GM21423 (cell line): Measurements from ENCODE around the gene LHX2.

Source experiments
- ATAC-seq: cut with Tn5 transposase; IDR thresholded peaks from one replicate; pipeline ENCODE4 v1.9.1; 2021; ENCODE audit warnings: mild to moderate bottlenecking, moderate library complexity; ENCODE audit not compliant: unreplicated experiment

The LHX2 gene

DNA sequence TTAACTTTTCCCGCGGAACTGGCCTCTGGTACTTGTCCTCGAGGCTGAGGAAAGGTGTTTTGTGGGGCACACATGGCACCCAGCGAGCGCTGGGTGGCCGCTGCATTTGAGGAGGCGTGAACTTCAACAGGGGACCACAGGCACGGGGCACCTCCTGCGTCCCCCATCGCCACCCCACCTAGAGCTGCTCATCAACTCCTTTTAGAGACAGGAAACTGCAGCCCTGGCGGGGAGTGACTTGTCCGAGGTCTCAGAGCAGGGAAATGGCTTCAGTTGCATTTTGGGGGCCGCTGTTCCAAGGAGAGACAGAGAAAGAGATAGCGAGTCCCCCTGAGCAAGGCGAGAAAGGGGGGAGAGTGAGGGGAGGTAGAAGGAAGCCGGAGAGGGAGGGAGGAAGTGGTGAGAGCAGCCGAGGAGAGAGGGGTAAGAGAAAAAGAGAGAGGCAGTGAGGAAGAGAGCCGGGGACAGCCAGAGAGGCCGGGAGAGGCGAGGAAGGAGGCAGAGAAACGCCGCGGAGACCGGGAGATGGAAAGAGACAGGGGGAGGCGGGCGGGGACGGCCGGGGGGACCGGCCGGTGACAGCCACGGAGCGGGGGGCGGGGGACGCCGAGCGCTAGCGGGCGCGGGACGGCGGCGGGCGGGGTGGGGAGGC lies 12.5 kb upstream of the LHX2 start:
- ATAC-seq, result no peak

DNA sequence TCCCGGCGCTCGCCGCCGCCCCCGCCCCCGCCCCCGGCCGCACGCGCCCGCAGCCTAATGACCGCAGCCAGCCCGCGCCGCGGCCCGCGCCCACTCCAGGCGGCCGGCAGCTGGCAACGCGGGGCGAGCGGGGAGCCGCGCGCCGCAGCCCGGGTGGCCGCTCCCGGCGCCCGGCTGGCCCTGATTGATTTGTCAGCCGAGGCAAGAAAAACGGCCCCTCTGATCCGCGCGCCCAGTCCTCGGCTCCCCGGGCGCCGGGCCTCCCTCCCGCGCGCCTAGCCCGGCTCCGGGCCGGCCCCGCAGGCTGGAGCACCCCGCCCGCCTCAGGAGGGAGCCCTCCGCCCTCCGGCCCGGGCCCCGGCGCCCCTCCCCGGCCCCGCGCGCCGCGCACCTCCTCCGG lies 11.9 kb upstream of the LHX2 start:
- no peak for ATAC-seq

DNA sequence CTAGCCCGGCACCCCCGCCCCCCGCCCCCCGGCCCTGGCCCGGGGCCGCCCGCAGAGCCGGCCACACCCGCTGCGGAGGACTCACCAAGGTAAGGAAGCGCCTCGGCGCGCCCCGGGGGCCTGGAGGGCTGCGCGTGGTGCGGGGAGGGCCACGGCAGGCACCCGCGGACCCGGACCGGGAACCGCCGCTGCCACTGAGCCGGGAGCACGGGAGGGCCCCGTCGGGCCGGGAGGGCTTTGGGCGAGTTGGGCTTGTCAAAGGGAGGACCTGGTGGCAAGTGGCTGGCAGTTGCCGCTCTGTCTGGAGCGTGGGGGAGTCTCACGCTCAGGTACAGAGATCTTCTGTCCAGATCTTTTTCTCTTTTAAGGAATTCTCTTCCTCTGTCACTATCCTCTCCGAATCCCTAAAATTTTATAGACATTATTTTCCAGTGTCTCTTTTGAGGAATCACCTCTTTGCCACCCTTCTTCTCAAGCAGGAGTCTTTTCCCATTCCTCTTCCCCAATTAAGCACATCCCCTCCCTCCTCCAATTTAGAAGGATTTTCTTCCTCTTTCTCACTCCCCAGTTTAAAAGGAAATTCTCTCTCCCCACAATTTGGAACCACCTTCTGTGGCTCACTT lies 11.3 kb upstream of the LHX2 start:
- no peak for ATAC-seq

DNA sequence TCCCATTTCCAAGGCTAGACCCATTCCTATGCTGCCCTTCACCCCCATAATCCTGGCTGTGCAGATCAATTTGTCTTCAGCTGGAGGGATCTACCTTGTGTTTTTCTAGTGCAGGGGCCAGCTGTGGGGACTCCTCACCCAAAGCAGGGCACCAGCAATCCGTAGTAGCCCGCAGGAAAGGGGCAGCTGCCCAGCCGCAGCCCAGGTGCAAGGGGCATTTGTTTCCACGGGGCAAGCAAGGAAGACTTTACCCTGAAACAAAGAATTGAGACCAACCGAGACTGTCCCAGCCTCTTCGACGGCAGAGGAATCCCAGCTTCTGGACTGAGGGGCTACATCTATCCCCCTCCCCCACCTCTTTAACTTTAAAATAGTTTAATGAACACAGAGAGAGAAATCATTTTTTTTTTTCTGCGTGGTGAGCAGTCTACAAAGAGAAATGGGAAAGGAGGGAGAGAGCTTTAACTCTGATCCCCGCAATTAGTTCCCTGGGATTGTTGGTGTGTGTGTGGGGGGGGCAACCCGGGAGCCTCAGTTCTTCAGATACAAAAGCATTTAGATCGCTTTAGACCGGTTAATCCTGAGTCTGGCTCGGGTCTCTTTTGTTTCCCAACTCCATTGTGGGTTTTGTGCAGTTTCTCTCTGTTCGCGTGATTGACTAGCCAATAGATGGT lies 10.6 kb upstream of the LHX2 start:
- ATAC-seq, result no peak

DNA sequence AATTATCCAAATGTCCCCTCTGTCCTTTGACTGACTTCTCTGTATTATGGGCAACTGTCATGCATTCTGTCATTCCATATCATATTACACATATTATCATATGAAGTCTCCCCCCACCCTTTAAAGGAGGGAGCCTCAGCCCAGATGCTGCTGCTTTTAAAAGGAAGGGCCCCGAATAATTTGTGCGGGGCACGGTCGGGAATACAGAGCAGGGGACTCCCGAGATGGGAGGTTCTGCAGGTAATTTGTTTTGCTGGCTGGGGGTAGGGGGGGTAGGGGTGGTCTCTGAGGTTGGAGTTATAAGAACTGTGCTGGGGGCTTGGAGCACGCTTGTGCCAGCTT lies 10.1 kb upstream of the LHX2 start:
- no peak for ATAC-seq

DNA sequence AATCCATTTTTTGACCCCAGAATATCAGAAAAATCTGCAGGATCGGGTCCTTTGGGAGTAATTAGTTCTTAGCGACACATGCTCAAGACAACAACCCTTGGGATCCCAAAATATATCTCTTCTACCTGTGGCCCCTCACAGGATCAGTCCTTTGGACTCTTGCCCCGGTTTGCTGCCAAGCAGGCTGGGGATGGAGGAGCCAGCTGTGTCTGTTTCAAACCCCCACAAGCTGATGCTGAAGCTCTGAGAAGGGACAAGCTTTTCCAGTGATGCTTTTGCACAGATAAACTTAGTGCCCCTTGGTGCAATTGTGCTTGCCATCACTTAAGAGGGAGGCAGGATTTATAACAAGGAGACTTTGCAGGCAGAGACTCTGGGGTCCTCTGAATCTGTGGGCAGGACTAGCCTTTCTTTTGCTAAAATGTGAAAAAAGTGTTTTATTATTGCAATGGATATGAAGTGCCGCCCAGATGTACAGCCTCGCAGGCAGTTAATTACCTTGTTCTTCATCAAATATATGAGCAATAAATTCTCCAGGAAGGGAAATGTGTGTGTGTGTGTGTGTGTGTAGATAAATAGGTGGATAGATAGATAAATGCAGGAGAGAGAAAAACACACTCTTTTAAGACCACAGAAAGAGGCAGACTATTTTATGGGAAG lies 9.6 kb upstream of the LHX2 start:
- no peak for ATAC-seq

DNA sequence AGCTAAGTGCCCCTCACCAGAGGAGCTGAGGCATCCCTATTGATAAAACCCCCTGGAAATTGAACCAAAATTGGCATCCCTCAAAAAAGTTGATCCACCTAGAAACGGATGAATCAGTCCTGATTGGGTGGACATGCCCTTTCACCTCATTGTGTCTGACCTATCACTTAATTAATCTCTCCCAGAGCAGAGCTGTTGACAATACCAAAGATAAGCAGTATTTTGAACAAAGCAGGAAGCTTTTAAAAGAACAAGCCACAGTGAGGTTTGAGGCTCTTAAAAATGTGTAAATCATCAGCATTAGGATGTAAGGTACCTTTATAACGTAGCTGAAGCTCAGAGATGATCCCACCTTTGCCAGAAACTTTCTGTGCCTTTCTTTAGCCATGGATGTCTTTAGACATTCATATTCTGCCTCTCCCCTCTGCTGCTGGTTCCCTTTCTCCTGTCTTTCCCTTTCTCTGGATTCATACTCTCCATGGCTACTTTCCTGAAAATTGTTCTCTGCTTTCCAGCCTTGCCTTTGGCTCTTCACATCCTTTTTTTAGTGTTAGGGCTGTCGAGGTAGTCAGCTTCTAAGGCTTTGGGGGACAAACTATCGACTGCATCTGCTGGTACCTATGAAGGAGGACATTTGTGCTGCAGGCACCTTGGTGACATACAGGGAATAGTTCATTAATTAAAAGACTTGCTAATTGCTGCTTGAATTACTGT lies 7.8 kb upstream of the LHX2 start:
- no peak for ATAC-seq

DNA sequence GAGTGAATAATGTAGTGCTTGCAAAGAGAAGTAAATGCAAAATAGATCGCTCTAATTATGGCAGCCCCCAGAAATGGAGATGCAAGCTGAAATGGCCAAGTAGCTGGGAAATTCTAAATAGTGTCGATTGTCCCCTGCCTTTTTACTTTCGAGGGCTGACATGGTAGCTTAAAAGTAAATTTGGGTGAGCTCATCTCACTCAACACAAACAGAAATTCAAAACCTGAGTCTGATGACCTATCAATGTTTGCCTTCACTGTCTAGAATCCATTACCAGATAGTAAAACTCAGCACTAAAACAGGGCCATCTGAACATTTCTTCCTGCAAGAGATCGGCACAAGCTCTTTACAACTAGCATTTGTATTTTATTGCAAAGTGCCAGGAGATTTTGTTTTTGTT lies 7.0 kb upstream of the LHX2 start:
- ATAC-seq, result no peak

DNA sequence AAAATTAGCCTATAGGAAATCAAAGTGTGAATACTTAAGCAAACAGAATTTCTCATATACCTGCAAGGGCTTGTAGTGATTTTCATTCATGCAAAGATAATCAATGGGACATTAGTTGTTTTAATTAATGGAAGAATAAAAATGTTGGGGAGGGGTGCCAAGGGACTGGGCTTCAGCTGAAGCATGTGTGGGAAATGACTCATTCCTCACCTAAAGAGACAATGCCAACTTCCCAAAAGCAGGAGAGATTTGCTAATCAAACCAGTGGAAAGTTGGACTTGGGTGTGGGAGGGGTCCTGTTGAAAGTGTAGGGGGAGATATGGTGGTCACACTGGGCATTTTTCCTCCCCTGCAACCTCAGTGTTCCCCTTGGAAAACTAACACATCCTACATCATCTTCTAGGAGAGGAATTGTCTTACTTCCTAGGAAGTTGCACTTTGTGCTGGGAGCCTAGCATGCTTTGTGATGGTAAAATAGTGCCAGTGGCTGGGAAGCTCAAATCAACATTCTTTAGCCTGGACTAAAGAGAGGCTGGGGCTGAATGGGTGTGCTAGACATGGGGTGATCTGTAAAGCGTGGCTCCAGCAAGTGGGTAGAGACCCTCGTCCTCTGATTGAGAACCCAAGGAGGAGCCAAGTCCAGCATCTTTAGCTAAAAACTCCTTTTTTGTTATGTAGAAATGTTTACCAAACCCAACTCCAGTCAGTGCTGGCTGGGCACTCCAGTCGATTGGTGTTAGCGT lies 6.4 kb upstream of the LHX2 start:
- ATAC-seq, result no peak

DNA sequence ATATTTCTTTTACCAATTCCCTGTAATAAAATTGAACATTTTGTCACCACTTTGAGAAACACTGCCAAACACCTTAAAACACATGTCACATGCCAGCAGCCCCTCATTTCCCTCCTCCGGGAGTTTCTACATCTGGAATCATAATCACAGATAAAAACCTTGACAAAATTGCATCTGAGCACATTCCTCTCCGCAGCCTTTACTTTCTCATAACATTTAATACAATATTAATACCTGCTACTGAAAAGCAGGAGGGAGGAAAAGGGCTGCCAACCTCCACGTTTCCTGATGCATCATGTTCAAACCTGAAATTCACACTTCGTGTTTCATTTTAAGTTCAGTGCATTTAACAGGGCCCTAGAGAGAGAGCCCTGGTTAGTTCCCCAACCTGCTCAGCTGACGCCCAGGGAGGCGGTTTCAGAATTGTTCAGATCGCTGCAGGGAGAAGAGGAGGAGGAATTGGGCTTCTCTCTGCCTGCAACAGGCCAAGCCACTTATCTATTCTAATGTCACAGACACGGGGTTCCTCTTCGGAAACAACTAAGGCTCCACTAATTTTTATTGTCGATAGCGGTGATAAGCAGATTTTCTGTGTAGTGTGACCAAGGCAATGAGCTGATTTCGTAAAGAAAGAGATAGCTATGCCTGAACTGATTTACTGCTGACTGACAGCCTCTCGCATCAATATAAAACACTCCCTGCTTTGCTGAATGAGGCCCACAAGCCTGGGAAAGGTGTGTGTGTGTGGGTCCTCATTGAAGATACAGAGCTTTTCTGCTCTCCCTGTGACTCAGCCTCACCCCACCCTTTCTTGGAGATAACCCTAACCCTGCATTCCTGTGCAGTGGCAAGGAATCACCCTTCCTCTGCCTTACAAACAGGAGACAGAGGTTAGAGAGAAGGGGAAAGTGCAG lies 4.9 kb upstream of the LHX2 start:
- no peak for ATAC-seq

DNA sequence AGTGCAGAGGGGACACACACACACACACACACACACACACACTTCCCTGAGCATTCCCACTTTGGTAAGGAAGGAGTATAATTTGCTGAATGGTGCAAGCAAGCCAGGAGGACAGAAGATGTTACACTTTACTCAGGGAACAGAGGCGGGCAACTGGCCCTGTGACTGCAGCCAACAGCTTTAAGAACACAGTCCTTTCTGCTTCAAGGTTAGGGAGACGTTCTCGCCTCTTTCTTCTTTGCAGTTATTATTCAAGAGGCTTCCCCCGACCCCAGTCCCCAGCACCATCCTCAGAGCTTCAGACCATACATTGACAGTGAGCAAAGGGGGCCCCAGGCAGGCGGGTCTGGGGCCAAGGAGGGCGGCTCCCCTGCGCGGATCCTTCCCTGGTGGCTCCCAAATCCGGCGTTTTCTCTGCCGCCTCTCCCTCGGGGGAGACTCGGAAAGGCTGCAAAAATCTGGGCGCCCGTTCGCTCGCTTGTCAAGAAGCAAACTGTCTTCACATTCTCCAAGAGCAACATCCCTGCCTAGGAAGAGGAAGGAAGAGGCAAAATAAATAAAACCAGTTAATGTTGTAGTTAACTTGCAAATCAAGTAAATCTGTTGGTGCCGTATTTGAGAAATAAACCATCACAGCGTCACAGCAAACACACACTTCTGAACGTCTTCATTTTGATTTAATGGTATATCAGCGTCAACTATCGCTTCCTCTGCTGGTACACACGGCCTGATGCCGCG lies 3.8 kb upstream of the LHX2 start:
- ATAC-seq, result no peak

DNA sequence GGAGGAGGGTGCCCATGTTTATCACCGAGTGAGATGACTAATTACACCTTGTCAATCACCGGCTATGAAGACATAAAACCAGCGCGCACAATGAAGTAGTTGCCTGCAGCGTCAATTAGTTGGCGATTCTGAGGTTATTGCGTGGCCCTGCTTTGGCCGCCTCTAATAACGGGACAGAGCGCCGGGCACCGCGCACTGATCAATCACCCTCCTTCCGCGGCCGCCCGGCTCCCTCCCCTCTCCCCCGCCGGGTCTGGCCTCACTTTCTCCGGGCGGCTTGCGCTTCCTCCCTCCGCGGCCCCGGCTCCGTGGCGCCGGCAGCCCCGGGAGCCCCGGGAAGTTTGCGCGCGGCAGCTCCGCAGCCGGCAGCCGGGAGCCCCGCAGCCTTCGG lies 3.3 kb upstream of the LHX2 start:
- ATAC-seq, result no peak

DNA sequence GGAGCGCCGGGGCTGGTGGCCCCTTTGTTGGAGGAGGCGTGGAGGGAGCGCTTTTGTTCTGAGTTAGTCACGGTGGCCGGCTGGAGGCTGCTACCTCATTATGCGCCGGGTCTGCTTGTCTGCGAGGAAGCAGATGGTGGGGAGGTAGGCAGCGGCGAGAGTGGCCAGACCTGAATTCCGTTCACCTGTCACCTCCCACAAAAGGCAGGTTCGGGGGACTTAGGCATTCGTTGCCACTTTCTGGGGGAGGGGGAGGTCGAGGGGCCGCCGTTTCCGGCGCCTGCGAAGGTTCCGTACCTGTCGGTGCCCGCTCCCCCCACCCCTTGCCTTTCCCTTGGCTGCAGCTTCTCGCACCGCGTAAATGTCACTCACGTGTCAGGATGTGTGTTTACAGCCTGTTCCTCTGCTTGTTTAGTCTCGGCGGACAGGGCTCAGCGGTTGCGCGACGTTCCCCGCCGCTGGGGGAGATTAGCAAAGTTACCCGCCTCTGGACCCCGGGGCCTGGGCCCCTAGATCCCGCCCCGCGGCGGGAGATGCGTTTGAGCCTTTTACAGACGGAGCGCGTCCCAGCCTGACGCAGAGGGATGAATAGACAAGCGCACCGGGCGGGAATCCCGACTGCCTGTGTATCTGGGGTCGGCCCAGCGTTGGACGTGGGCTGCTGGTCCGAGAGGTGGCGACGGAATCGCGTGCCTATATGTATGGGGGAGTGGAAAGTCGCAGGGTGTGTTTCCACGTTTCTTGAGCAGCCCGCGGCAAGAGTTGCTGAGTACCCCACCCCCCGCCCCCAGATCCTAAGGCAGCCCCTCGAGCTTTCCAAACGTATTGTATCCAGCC lies 2.7 kb upstream of the LHX2 start:
- no peak for ATAC-seq

DNA sequence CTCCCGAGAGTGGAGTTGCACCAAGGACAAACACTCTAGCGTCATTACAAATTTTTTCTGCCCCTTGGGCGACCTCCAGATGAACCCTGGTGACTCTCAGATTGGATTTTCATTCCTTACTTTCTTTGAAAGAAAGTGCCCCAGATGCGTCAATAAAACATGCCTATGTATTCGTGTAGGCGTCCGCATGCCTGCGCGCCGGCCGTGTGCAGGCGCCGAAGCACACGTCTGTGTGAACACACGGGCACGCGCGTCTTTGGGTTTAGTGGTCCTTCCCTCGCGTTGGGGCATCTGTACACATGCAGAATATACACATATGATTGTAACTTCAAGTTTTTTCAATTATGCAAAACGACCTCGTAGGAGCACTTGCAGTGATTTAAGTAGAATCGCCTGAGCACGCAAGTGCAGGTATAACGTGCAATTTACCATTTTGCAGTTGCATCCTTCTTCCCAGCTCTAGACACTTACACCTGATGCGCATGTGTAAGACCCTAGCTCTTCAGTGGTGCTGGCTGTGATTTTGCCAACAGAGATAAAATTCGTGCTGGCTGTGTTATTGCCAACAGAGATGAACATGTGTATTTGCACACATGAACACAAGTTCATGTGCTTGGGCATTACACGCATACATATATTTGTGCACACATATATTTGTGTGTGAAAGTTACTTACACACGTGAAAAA lies 1.9 kb upstream of the LHX2 start:
- ATAC-seq, result no peak

DNA sequence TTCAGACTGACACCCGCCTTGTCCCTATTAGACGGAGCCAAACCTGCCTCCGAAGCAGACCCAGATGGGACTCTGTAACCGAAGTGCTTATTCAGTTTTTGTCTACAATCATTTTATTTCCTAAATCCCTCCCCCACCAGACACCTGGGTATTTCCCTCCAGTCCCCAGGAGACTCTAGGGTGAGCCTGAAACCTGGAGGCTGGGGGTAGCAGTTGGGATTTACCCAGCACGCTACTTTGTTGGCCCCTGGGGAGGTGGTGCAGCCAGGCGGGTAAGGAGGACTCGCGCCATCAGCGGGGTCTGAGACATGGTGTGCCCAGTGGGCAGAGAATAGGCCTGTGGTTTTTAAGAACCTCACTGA lies 1.3 kb upstream of the LHX2 start:
- ATAC-seq, result no peak

DNA sequence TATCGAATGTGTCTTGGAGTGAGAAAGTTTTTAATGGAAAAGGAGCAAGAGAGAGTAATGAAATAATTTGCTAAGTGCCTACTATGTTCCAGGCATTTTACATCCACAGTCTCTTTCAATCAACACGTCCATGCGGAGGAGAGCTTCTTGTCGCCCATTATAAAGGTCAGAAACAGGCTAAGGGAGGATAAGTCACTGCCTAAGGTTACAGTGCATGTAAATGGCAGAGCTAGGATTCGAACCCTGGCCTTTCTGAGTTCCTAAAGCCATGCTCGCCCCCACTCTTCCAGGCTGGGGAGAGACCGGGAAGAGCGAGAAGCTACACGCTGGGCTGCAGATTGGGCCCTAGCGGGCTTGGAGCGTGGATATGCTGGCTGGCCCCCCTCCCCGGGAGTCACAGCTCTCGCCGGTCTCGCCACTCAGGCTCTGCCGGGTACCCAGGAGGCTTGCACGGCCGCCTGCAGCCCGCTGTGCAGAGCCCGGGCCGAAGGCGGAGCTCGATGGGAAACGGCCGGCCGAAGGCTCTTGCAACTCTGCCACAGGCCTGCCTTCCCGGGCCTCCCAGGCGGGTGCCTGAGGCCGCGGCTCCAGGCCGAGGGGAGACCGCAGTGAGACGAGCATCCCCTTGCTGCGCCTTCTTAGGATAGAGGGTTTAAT lies 775 bp upstream of the LHX2 start:
- no peak for ATAC-seq
